ENCODE measurements around the gene FBLN2. TPM values are rescaled to one million over a fixed set of nuclear protein-coding genes. Genes with fewer than 3 reads are reported as not detected.

The FBLN2 gene
- polyA plus RNA-seq, 2 of the 4 experiments (the other 2 are of a cell fraction): 1.1 to 2.7 TPM

- no peak for FAIRE-seq
- ChIA-PET POLR2A (no interaction called here), CTCF (interaction anchor here (0.7 to 2.9 kb wide), 8 partner anchors 12 to 79 kb away, joined by 3 to 17 read pairs (median 4); no protein-coding TSS in a partner anchor)
- no peak for DNase-seq (ENCODE audit: low read depth in 1 of 2, low spot score in 1 of 2)
- no peaks in the 10 kb centered on the region for H3K4me1 ChIP-seq
- no peak for TF ChIP-seq FOSB (CRISPR knock-in tag; IDR thresholded peaks at IDR 0.05)
- no peak overlapping the region for H3K4me3 ChIP-seq
- no peak for ATAC-seq
- no peaks in the 10 kb centered on the region for H3K9me3 ChIP-seq
- no peak overlapping the region for H3K27ac ChIP-seq
- H3K4me2 ChIP-seq: no peak overlapping the region
- 78% methylated on average over 17 of the region's 18 CpGs for WGBS (ENCODE audit: missing lambda C conversion rate)
Measured at GRCh38 chr3:13571831-13572750, 23.2 kb downstream of the FBLN2 start.

GRCh38 chr3:13572926-13573623 is 24.1 kb downstream of the FBLN2 start:
- FAIRE-seq (no peak), ATAC-seq (no peak)

GRCh38 chr3:13574083-13574797 is 25.3 kb downstream of the FBLN2 start:
- no peak overlapping the region for H3K4me3 ChIP-seq
- TF ChIP-seq ZNF302 (CRISPR knock-in tag; IDR thresholded peaks at IDR 0.05) (no peak), MAFK (IDR thresholded peaks at IDR 0.05; ENCODE audit: partially characterized antibody) (no peak), TP53 (CRISPR knock-in tag; IDR thresholded peaks at IDR 0.05) (no peak)
- CTCF ChIA-PET: interaction anchor here (0.6 to 2.9 kb wide), 10 partner anchors 10 to 150 kb away, joined by 3 to 17 read pairs (median 4); no protein-coding TSS in a partner anchor
- ATAC-seq (no peak), FAIRE-seq (no peak), DNase-seq (ENCODE audit: low read depth in 1 of 2, low spot score in 1 of 2) (no peak)
- no peak overlapping the region for H3K27ac ChIP-seq
- H3K4me2 ChIP-seq: no peak overlapping the region
- H3K4me1 ChIP-seq: no peaks in the 10 kb centered on the region
- POLR2A ChIA-PET: no interaction called here
- H3K9me3 ChIP-seq: no peaks in the 10 kb centered on the region
- 73% methylated on average over 8 of the region's 18 CpGs for WGBS (ENCODE audit: missing lambda C conversion rate)

More at GRCh38 chr3:13572926-13573623, 24.1 kb downstream of the FBLN2 start:
- no peak for DNase-seq (ENCODE audit: low read depth in 1 of 2, low spot score in 1 of 2)
- Histone ChIP-seq H3K27ac (no peak overlapping the region), H3K4me3 (no peak overlapping the region), H3K4me1 (no peaks in the 10 kb centered on the region), H3K9me3 (no peaks in the 10 kb centered on the region), H3K4me2 (no peak overlapping the region)
- POLR2A ChIA-PET: no interaction called here
- CTCF ChIA-PET: interaction anchor here (0.7 to 2.9 kb wide), 9 partner anchors 10 to 81 kb away, joined by 3 to 17 read pairs (median 3); no protein-coding TSS in a partner anchor
- WGBS (ENCODE audit: missing lambda C conversion rate): 49% methylated on average over 8 of the region's 11 CpGs
- TF ChIP-seq KDM5A (IDR thresholded peaks at IDR 0.05) (no peak), FOSB (CRISPR knock-in tag; IDR thresholded peaks at IDR 0.05) (no peak), REST (IDR thresholded peaks at IDR 0.05) (no peak), POLR2A (IDR thresholded peaks at IDR 0.05; ENCODE audit: low read length) (no peak), KDM1A (IDR thresholded peaks at IDR 0.05; ENCODE audit: low read depth) (no peak), ELK1 (IDR thresholded peaks at IDR 0.05; ENCODE audit: low read depth, low read length) (no peak), MYC (IDR thresholded peaks at IDR 0.05; ENCODE audit: borderline replicate concordance, low read length) (no peak)

Data from A549 (cell line).